HG02840 (cell line): Measurements from ENCODE around the gene CENPB.

Source experiments
- ATAC-seq: cut with Tn5 transposase; IDR thresholded peaks from one replicate; pipeline ENCODE4 v1.9.1; 2021; ENCODE audit warnings: mild to moderate bottlenecking, moderate library complexity, moderate number of reproducible peaks; ENCODE audit not compliant: unreplicated experiment, low FRiP score

Gene CENPB

DNA sequence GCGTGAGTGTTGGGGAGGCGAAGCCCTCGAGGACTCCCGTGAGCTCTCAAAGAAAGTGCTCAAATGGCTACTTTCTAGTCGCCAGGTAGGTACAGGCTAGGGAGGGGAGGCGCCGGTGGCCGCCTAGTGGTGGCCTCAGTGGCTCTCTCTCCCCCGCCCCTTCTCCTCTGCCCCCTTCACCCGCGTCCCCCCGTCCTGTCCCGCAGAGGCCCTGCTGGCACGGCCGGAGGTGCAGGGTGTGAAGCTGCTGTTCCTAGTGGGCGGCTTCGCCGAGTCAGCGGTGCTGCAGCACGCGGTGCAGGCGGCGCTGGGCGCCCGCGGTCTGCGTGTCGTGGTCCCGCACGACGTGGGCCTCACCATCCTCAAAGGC, 35.2 kb downstream of the CENPB start:
- ATAC-seq: no peak

DNA sequence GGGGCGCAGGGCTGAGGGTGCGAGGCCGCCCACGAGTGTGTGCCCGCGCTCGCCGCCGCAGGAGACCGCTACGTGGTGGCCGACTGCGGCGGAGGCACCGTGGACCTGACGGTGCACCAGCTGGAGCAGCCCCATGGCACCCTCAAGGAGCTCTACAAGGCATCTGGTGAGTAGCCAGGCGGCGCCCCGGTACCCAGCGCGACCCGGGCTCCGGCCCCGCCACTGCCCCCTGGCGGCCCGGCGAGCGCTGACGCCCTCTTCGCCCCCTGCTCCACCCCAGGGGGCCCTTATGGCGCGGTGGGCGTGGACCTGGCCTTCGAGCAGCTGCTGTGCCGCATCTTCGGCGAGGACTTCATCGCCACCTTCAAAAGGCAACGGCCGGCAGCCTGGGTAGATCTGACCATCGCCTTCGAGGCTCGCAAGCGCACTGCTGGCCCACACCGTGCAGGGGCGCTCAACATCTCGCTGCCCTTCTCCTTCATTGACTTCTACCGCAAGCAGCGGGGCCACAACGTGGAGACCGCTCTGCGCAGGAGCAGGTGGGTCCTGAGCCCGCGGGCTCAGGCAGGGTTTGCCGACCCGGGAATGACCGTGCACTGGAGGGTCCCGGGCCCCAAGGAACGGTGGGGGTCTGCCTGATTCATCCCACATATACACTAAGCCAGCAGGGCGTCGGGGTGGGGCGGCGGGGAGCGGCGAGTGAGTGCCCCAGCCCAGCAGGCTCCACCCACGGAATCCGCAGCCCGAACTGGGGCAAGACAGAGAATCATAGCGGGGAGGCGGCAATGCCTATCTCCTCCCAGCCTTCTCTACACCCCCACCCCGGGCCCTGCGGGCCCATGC, 36.6 kb downstream of the CENPB start:
- ATAC-seq: no peak

DNA sequence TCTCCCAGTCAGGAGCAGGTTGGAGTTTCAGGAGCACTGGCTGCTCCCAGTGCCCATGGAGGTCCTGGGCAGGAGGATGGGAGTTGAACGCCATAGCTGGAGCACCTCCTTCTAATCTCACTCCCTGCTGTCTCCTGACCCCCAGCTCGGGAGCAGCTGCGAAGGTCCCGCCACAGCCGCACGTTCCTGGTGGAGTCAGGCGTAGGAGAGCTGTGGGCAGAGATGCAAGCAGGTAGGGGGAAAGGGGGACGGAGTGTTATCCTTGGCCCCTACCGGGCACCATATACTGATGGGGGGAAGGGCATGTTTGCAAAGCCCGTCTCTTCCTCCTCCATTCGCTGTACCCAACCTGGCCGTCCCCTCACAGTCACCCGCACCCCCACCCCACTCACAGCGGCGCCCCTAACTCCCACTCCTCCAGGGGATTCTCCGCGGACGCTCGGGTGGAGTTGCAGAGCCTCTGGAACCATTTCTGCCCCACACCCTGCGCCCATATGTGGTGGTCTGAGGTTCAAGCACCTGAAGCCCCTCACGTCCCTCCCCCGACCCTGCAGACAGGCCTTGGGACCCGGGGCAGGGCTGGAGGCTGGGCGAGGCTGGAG, 37.4 kb downstream of the CENPB start:
- no peak for ATAC-seq

DNA sequence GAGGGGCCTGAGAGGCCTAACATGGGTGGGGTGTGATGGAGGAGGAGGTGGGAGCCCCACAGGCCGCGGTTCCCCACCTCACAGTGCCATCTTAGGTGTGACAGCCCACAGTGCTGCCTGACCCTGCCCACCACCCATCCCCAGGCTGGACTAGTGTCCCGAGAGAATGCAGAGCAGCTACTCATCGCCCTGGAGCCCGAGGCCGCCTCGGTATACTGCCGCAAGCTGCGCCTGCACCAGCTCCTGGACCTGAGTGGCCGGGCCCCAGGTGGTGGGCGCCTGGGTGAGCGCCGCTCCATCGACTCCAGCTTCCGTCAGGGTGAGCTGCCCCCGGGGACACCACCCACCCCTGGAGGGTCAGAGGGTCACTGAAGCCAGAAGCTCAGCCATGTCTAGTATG, 38.5 kb downstream of the CENPB start:
- ATAC-seq: no peak

DNA sequence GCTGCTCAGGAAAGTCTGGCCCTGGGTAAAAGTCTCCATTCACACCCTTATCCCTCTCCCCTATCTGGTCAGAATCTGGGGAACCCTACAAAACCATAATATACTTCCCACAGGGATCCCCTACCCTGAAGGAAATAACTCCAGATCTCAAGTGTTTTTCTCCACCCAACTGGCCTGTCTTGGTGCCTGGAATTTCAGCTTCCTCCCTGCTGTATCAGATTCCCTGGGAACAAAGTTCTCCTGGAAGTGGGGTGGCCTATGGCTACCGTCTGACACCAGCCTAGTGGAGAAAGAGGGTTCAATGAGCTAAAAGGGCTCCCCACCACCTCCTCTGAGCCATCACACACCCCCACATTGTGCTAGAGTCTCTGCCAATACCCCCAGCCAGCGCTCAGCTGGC, 39.1 kb downstream of the CENPB start:
- ATAC-seq: no peak

DNA sequence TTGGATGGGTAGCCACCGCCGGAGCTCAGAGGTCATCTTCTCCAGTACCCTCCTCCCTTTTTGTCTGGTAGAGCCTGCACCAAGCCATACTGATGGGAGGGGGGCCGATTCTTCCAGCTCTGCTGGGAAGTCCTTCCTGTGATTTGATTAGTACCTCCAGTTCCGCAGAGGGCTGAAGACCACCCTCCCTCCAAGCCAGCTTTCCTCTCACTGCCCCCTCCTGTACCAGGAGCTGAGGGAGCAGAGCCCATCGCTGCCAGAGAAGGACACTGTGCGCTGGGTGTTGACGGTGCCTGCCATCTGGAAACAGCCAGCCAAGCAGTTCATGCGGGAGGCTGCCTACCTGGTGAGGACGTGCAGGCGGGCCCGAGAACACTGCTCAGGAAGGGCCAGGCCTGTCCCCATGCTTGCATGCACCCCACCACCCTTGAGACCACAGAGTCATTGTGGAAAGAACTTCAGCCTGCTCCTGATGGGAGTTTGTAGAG, 40.8 kb downstream of the CENPB start:
- no peak for ATAC-seq

DNA sequence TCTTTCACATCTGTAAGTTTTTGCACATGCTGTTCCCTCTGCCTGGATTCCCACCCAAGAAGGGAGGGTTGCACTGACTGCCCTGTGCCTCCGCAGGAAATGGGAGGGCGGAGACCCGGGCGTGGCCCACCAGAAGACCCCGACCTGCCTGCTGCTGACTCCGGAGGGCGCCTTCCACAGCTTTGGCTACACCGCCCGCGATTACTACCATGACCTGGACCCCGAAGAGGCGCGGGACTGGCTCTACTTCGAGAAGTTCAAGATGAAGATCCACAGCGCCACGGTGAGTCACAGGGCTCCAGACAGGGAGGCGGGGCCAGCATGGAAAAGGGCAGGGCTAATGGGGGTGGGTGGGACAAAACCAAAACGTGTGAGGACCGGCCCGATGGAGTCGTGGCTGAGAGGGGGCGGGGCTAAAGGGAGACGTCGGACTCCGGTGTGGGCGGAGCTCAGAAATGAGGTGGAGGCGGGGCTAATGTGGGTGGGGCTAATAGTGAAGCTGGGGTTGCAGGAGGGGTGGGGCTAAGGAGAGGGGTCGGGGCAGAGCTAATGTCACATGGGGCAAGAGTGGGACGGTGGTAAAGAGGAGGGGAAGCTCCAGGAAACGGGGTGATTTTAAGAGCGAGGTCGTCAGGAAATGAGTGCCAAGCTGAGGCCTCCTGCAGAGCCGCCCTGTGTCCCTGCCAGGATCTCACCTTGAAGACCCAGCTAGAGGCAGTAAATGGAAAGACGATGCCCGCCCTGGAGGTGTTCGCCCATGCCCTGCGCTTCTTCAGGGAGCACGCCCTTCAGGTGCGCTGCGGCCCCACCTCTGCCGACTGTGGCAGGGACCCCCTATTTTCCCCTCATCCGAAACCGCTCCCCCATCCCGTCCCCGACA, 41.5 kb downstream of the CENPB start:
- ATAC-seq: no peak

DNA sequence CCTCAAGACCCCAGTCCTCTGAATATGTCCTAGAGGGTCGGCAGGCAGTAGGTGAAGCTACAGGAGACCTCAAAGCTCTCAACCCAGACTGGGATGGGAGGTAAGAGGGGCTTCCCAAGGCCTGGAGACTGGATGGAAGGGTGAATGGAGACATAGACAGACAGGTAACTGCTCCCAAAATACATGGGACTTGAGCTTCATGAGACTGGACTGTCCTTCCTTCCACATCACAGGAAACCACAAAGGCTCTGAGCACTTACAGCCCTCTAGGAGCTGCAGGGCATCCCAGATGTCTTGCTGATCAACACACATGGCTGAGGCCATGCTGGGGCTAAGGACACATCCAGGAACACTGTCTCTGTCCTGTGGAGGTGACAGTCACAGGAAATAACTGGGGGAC, 42.5 kb downstream of the CENPB start:
- no peak for ATAC-seq

DNA sequence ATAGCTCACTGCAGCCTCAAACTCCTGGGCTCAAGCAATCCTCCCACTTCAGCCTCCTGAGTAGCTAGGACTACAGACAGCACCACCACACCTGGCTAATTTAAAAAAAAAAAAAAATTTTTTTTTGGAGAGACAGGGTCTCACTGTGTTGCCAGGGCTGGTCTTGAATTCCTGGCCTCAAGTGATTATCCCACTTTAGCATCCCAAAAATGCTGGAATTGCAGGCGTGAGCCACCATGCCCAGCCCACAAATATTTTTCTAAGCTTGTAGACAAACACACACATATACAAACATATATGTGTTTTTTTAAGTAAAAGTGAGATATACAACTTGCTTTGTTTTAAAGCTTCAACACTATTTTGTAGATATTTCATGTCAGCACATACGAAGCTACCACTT, 43.3 kb downstream of the CENPB start:
- no peak for ATAC-seq

DNA sequence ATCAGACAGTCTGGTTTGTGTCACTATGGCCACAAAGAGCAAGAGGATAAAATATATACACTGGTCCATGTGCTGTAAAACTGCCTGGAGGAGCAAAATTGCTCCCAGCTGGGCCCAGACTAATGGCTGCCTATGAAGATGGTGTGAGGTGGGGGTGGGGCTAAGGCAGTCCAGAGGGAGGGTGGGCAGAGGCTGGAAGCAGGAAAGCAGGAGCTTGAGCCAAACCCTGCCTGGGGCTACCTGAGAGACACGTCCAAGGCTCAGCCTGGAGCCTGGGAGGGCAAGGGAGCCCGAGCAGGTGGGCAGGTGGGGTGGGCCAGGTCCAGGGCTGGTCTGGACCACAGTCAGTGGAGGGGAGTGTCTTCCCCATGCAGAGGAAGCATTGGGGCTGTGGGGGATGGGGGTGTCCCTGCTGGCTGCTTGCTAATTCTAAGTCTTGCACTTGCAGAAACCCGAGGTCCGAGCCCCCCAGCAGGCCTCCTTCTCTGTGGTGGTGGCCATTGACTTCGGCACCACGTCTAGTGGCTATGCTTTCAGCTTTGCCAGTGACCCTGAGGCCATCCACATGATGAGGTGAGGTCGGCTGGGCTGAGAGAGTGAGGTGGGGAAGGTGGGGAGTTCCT, 44.6 kb downstream of the CENPB start:
- no peak for ATAC-seq

DNA sequence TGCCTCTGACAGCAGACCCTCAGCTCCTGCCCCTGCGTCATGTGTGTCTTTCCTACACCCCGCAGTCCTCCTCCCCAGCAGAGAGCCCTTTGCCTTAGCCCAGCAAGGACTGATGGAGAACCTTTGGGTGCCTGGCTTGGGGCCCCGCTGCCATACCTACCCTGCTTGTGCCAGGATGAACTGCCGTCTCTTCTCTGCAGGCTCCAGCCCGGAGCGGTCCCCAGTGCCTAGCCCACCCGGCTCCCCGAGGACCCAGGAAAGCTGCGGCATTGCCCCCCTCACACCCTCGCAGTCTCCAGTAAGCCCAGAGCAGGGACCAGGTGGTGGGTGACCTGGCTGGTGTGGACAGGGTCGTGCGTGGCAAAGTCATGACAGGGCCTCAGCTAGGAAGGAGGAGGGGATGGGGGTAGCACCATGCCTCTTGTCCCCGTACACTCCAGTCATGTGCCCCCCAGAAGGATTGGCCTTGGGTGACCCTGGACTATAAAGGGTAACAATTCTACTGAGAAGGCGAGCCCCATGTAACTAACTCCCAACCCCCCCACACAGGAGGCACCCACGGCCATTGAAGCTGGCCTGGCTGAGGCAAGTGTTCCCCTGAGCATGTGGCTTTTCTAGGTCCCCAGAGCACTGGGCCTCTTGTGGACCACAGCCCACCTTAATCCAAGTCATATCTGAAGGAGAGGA, 45.8 kb downstream of the CENPB start:
- no peak for ATAC-seq

DNA sequence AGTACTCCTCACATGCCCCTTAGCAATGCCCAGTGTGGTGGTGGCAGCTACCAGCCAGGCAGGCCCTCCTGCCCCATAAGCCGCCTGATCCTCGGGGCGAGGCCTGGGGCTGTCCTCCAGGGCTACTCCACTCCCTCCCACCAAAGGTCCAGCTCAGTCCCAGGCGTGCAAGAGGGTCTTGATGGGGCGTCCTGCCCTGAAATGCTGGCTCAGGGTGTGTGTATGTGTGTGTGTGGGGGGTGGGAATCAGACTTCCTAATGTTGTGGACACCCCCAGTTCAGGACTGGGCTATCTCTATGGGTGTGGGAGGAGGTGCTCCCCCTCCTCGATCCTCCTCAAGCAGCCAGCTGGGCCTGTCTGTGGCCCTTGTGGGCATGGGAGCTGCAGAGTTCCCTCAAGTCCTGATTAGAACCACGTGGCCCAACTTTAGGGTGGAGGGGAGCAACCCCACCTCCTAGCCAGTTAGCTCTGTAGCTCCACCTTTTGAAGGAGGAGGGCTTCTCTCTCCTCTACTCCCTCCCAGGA, 46.6 kb downstream of the CENPB start:
- ATAC-seq: no peak

DNA sequence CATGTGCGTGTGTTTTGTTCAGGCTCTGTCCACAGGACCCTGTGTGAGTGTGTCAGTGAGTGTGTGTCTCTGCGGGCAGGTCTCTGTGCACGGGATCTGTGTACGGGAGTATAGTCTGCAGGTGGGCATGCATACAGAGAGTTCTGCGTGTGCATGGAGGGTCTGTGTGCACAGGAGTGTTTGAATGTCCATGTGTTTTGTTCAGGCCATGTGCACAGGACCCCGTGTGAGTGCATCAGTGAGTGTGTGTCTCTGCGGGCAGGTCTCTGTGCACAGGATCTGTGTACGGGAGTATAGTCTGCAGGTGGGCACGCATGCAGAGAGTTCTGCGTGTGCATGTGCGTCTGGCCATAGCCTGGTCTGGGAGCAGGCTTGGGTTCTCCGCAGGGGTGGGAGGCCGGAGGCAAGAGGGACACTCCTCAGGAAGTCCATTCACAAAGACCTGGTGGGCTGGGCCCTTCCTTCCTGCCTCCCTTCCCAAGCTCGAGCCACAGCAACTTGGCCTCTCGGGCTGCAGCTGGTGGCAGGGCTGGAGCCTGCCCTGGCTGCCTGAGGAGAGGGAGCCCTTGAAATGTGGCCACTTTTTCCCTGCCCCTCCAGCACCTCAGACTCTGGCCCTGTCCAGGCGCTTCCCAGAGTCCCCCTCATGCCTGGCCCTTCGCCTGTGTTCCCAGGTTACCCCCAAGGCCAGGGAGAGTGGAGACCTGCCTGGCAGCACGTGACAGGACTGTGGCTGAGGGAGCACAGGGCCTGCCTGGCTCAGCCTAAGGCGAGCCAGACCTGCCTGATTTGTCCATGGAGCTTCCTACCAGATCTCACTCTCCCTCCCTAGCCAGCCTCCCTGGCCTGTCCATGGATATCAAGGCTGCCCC, 47.2 kb downstream of the CENPB start:
- ATAC-seq: no peak

DNA sequence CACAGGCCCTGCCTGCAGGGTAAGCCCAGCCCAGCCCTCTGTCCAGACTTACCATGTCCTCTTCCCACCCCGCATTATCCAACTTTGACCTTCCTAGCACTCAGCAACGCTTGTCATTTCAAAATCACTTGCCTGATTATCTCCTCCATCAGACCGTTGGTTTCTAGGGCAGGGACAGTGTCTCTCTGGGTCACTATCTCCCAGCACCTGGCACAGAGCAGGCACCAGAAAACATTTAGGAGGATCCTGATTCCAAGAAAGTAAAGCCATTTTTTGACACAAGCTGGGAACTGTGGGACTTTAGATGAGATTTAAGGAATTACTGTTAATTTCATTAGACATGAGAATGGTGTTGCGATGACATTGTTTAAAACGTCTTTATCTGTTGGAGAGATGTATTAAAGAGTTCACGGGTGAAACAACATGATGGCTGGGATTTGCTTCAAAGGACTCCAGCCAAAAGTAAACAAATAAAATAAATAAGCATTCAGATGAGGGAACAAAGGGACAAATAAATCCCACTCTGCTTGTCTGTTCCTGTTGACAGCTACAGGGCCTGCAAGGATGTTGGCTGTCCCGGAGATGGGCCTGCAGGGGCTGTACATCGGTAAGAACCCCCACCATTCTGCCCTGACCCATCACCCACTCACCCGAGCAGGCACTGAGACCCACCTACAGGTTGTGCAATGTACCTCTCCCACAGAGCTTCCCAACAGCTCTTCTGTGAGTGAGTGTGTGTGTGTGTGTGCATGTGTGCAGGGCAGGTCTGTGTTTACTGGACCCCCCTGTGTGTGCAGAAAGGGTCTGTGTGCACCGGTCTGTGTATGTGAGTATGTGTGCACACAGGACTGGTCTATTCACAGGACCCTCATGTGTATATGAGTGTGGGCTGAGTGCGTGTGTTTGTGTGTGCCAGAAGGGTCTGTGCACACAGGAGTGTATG, 48.2 kb downstream of the CENPB start:
- ATAC-seq: no peak

DNA sequence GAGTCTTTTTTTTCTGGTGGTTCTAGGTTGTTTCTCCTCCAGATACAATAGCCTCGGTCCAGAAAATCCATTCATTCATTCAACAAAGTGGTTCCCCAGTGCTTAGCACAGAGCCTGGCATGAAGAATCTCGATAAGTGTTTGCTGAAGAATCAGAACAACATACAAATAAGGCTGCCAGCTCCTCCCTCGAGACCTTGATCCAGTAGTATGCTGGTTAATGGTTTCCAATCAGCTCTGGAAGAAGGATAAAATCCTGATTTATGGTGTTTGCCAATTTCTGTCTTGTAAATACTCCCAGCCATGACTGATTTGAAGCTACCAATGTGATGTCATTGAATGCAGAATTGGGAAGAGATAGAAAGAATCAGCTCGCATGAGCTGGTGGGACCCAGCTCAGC, 50.8 kb downstream of the CENPB start:
- ATAC-seq: no peak

DNA sequence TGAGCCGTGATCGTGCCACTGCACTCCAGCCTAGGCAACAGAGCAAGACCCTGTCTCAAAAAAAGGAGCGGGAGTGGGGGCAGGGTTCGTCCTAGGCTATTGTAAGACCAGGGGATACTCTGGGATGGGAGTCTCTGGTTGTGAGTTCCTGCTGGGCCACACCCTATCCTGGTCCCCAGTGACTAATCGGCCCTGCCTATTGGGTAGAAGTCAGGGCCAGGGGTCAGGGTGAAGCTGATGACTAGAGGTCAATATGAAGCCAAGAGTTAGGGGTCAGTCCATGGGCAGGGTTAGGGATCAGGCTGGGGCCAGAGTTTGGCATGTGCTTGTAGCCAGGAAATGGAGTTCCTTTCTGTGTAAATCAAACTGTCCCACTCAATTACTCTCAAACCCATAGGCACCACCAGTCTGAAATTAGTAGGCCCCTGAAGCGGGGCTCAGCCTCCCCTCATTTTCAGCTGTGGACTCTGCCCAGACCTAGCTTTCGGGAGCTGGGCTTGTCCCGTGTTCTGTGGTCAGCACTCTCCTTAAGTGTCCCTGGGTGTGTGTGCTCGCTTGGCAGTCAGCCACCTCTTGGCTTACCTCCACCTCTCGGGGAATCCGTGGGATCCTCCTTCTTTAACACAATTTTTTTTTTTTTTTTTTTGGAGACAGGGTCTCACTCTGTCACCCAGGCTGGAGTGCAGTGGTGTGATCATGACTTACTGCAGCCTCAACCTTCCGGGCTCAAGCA, 52.3 kb downstream of the CENPB start:
- ATAC-seq: no peak
